Measurements from ENCODE around the gene CUX1.

The CUX1 gene

GRCh38 chr7:101937717-101938514 is 120.5 kb downstream of the CUX1 start:
- no peak for DNase-seq (ENCODE audit: low read depth)

- DNase-seq (ENCODE audit: low read depth): no peak
These were observed 121.8 kb downstream of the CUX1 start for GRCh38 chr7:101939136-101939695.

- DNase-seq (ENCODE audit: low read depth): no peak
These were observed 122.7 kb downstream of the CUX1 start for GRCh38 chr7:101940151-101940550.

GRCh38 chr7:101940830-101941229 is 123.4 kb downstream of the CUX1 start:
- no peak for DNase-seq (ENCODE audit: low read depth)

- DNase-seq (ENCODE audit: low read depth): no peak
These were observed 124.3 kb downstream of the CUX1 start for GRCh38 chr7:101941481-101942383.

GRCh38 chr7:101942603-101943210 is 125.3 kb downstream of the CUX1 start:
- no peak for DNase-seq (ENCODE audit: low read depth)

- no peak for DNase-seq (ENCODE audit: low read depth)
These were observed 125.9 kb downstream of the CUX1 start for GRCh38 chr7:101943306-101943705.

GRCh38 chr7:101943889-101944600 is 126.6 kb downstream of the CUX1 start:
- DNase-seq (ENCODE audit: low read depth): no peak

GRCh38 chr7:101944611-101945010 is 127.2 kb downstream of the CUX1 start:
- no peak for DNase-seq (ENCODE audit: low read depth)

GRCh38 chr7:101945034-101945758 is 127.8 kb downstream of the CUX1 start:
- DNase-seq (ENCODE audit: low read depth): no peak

GRCh38 chr7:101947899-101948298 is 130.5 kb downstream of the CUX1 start:
- no peak for DNase-seq (ENCODE audit: low read depth)

GRCh38 chr7:101948650-101949049 is 131.2 kb downstream of the CUX1 start:
- DNase-seq (ENCODE audit: low read depth): no peak

GRCh38 chr7:101950450-101951119 is 133.2 kb downstream of the CUX1 start:
- DNase-seq (ENCODE audit: low read depth): no peak

- no peak for DNase-seq (ENCODE audit: low read depth)
These were observed 134.3 kb downstream of the CUX1 start for GRCh38 chr7:101951757-101952156.

- no peak for DNase-seq (ENCODE audit: low read depth)
These were observed 135.2 kb downstream of the CUX1 start for GRCh38 chr7:101952355-101953247.

GRCh38 chr7:101953248-101953819 is 135.9 kb downstream of the CUX1 start:
- no peak for DNase-seq (ENCODE audit: low read depth)

- no peak for DNase-seq (ENCODE audit: low read depth)
These were observed 137.1 kb downstream of the CUX1 start for GRCh38 chr7:101954499-101954898.

GRCh38 chr7:101956130-101956529 is 138.7 kb downstream of the CUX1 start:
- DNase-seq (ENCODE audit: low read depth): no peak
